ENCODE data around the gene PLCH2.

DNA sequence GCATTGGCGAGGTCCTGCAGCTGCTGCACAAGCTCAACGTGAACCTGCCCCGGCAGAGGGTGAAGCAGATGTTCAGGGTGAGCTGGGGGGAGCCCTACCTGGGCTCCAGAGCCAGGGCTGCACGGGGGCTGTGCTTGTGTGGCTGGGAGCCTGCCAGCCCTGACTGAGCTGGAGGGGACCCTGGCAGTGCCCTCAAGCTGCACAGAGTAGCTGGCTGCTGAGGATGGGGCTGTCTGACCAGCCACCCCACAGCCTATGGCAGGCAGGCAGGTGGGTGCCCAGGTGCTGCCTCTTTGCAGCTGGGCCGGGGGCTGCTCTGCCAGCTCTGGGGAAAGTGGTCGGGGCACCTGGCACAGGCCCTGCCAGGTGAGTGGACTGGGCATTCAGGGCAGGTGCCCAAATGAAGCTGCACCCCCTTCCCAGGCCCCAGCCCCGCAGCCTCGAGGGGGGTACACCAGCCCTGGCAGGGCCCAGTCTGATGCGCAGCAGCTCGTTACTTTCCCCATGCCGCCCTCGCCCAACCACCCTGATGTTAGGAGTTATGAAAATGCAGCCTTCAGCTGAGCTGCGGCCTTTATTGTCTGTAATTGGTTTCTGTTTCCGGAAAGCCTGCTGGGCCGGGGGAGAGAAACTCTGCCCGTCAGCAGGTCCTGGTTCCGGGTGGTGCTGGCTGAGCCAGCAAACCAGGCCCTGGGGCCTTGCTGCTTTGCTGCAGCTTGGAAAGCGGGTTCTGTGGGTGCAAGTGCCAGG, 4.3 kb downstream of the PLCH2 start:
- no peak for TF ChIP-seq POLR2A (IDR thresholded peaks at IDR 0.05)
- TF ChIP-seq, protein P1, sequence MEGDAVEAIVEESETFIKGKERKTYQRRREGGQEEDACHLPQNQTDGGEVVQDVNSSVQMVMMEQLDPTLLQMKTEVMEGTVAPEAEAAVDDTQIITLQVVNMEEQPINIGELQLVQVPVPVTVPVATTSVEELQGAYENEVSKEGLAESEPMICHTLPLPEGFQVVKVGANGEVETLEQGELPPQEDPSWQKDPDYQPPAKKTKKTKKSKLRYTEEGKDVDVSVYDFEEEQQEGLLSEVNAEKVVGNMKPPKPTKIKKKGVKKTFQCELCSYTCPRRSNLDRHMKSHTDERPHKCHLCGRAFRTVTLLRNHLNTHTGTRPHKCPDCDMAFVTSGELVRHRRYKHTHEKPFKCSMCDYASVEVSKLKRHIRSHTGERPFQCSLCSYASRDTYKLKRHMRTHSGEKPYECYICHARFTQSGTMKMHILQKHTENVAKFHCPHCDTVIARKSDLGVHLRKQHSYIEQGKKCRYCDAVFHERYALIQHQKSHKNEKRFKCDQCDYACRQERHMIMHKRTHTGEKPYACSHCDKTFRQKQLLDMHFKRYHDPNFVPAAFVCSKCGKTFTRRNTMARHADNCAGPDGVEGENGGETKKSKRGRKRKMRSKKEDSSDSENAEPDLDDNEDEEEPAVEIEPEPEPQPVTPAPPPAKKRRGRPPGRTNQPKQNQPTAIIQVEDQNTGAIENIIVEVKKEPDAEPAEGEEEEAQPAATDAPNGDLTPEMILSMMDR (IDR thresholded peaks at IDR 0.05), result no peak

All from transverse colon (tissue), 3 donors.